Frontal cortex (tissue), 4 donors: Measurements from ENCODE around the gene CABCOCO1. TPM values are rescaled to one million over a fixed set of nuclear protein-coding genes. Genes with fewer than 3 reads are reported as not detected.

Source experiments
- DNase-seq, 2 donors: peaks; one replicate each; pipeline ENCODE4 v3.0.0; 2012; ENCODE audit warnings: low spot score in 2 of 2
- FAIRE-seq: peaks from 2 replicates; lab custom pipeline; 2012; peaks lifted over from hg19 to GRCh38; lab: Jason Lieb, UNC
- total RNA-seq: library from RNA; depleted of rRNA; stranded (reverse); fragments of >200 nt; gene quantifications from one replicate; pipeline ENCODE4 v1.2.3, GENCODE V29; 2014
- donor health status: control.
- donor health status: control.
- donor health status: control.

The CABCOCO1 gene, protein sequence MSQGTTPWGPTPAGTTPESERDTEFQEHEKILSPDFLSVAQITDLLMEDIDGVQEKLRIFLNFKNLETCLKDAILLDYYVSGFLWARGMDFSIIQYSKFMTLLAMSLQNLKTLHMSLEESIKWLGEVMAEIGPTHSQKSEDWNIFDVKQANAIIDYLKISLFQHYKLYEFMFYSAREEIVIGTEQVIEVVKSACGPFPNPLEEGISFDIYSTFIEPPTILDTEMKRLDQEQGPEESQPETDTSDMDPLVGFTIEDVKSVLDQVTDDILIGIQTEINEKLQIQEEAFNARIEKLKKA
- 4.9 TPM for total RNA-seq

DNA sequence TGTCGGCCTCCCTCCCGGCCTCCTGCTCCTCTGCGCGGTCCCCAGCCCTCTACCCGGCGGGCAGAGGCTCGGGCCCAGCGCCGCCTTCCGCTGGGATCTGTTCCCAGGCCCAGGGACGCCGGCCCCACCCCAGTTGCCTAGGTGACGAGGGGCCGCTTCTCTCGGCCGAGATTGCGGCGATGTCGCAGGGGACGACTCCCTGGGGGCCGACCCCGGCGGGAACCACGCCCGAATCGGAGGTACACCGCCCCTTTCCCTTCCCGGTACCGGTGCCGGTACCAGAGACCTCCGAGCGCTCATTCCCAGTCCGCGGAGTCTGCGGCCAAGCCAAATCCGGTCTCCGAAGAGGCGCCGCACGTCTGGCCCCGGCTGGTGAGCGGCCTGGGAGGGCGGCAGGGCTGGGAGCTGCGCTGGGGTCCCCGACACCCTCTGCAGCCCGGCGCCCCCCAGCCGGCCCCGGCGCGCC is at the start of gene CABCOCO1:
Gene CABCOCO1 (plus strand): TSS at position 136 of the 466 bp plus-strand sequence. CDS start 44 bp downstream, at position 180.
- FAIRE-seq (no peak), DNase-seq (peak; percentile 66 to 67)

- no peak for DNase-seq
- no peak for FAIRE-seq
Observed at GRCh38 chr10:61613665-61614064, 49.1 kb upstream of the CABCOCO1 start.

DNA sequence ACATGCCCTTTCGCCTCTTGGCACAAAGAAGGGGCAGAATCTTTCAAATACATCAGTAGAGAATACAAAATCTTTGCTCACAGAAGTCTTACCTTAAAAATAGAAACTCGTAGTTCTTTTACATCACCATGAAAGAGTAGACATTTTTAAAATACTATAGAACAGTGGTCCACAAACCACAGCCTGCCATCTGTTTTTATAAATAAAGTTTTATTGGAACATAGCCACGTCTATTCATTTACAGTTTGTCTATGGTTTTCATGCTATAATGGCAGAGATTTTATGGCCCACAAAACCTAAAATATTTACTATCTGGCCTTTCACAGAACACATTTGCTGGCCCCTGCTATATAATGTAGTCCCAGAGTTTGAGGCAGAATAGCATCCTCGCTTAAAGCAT is 46.1 kb upstream of the CABCOCO1 start:
- FAIRE-seq = no peak
- DNase-seq = no peak

- no peak for FAIRE-seq
- no peak for DNase-seq
Observed at GRCh38 chr10:61617180-61617579, 45.5 kb upstream of the CABCOCO1 start.

GRCh38 chr10:61617586-61617985 is 45.1 kb upstream of the CABCOCO1 start:
- FAIRE-seq = no peak
- DNase-seq = no peak

- DNase-seq (no peak), FAIRE-seq (no peak)
Observed at GRCh38 chr10:61618388-61618961, 44.3 kb upstream of the CABCOCO1 start.

GRCh38 chr10:61620506-61620905 is 42.2 kb upstream of the CABCOCO1 start:
- FAIRE-seq = peak; percentile 34
- no peak for DNase-seq

- FAIRE-seq (no peak), DNase-seq (no peak)
Observed at GRCh38 chr10:61621605-61622051, 41.1 kb upstream of the CABCOCO1 start.

DNA sequence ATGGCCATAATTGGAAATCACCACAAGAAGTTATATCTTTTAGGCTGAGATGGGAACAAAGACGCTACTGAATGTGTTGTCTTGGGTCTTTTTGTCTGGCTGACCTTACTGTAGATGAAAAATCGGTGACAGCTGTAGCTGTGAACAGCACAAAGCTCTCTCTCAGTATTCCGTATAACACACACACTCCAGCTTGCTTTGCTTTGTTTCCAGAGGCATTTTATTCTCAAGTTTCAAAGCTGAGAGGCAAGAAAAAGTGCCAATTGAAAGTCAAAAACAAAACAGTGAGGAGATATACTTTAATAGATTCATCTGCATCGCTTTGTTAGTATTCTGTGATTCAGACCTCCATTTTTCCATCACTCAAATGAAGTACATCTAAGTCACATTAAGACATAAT is 39.6 kb upstream of the CABCOCO1 start:
- no peak for DNase-seq
- FAIRE-seq = peak; percentile 34

GRCh38 chr10:61626209-61626608 is 36.5 kb upstream of the CABCOCO1 start:
- FAIRE-seq (no peak), DNase-seq (no peak)

DNA sequence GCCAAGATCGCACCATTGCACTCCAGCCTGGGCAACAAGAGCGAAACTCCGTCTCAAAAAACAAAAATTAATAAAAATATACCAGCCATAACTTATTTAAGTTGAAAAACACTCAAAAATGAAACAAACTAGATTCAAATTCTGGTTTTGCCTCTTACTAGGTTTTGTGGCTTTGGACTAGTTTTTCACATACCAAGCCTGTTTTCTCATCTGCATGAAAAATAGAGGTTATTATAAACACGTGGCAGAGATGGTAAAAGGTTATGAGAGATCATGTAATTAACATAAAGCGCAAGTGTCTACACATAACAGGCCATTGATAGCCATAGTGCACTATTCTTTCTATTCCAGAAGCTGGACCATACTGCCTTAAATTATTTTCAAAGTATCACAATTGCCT is 35.5 kb upstream of the CABCOCO1 start:
- DNase-seq (no peak), FAIRE-seq (no peak)

GRCh38 chr10:61628151-61628874 is 34.4 kb upstream of the CABCOCO1 start:
- DNase-seq (no peak), FAIRE-seq (no peak)

- DNase-seq (no peak), FAIRE-seq (no peak)
Observed at GRCh38 chr10:61628875-61629513, 33.7 kb upstream of the CABCOCO1 start.

- FAIRE-seq (no peak), DNase-seq (no peak)
Observed at GRCh38 chr10:61629576-61629975, 33.2 kb upstream of the CABCOCO1 start.

GRCh38 chr10:61632057-61632670 is 30.6 kb upstream of the CABCOCO1 start:
- FAIRE-seq (no peak), DNase-seq (no peak)

DNA sequence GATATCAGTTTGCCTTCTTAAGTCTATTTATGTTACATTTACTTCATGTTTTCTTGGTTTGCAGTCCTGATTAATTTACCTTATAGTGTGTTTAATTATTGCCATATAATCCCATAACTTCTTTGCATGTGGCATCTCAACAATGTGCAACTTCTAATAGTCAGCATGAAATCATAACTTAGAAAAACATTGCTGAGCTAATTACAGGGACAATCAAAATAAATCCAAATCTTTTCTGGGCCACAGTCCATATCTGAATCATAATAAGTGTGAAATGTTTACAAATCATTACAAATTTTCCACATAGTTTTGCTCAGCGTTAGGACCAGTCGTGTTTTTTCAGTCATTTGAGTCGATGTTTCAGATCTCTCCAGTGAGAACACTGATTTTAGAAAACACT is 29.1 kb upstream of the CABCOCO1 start:
- DNase-seq (no peak), FAIRE-seq (no peak)

GRCh38 chr10:61634746-61635145 is 28.0 kb upstream of the CABCOCO1 start:
- DNase-seq (no peak), FAIRE-seq (no peak)

GRCh38 chr10:61635471-61635870 is 27.3 kb upstream of the CABCOCO1 start:
- FAIRE-seq = no peak
- DNase-seq = no peak

DNA sequence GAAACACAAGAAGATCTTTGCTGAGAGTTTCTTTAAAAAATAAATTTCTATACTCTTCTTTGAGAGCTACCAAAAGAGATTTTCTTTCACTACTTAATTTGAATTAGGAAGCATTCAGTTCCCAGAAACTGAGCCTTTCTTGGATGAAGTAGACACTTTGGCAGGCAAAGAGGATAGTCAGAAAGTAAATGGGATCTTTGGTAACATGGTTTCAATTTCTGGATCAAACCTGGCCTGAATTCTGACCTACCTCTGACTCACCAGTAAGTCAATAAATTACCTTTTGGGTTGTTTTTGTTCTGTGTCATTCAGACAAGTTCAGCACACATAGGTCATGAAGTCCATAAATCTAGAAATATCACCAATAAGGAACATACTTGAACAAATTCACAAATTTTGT is 26.8 kb upstream of the CABCOCO1 start:
- FAIRE-seq = no peak
- DNase-seq = no peak

DNA sequence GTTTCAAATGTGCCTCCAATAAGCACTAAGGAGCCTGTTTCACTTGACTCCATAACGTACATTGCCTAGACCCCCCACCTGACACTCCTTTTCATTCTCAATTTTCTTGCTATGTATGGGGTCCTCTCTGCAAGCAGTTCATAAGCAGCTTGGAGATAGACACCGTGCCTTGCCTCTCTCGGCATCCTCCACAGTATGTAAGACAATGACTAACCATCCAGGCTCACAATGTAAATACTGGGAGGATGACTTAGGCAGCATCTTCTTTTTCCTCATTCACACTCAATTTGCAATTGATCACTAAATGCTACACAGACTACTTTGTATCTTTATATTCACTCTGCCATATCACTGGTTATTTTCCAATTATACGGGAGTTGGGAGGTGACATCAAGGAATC is 22.8 kb upstream of the CABCOCO1 start:
- FAIRE-seq (no peak), DNase-seq (no peak)
